ENCODE measurements around the gene PLPPR5.
"Not testable (repeated sequence)": the region's sequence is repeated elsewhere in the genome, so short reads cannot be mapped to it uniquely, and the experiment has no call there.

The PLPPR5 gene

GRCh38 chr1:98919211-98919610 is 85.5 kb downstream of the PLPPR5 start:
- no peak for DNase-seq (ENCODE audit: low spot score)

DNA sequence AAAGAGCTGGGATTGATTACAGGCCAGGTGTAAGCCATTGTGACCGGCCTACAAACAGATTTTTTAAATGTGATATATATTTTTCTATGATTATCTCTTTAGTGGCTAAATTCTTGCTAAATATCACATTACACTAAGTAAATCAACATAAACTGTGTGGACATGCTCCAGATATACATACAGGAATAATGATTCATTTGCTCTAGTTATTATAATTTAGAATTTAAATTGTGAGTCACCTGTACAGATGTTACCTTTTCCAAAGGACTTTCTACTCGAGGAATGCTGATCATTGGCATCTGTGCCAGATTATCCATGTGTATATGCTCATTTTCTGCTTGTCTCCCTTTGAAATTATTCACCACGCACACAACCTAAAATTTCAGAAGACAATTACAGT is 90.1 kb downstream of the PLPPR5 start:
- no peak for DNase-seq (ENCODE audit: low spot score)

- no peak for DNase-seq (ENCODE audit: low spot score)
Observed at GRCh38 chr1:98910827-98911226, 93.8 kb downstream of the PLPPR5 start.

- no peak for DNase-seq (ENCODE audit: low spot score)
Observed at GRCh38 chr1:98908980-98909379, 95.7 kb downstream of the PLPPR5 start.

DNA sequence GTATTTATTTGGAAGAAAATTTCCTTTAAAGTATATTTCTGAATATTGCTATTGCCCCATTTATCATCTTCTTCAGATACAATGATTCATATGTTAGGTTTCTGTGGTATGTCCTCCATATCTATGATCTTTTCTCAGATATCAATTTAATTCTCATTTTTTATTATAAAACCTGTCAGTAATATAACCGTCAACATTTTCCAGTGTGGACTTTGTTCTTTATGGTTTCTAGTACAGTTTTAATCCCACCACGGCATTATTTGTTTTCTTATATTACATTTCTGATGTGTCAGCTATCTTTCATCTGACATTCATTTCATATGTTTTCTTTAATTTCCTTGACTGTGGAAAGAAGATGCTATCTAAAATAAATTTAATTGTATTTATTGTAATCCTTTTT is 97.9 kb downstream of the PLPPR5 start:
- no peak for DNase-seq (ENCODE audit: low spot score)

DNA sequence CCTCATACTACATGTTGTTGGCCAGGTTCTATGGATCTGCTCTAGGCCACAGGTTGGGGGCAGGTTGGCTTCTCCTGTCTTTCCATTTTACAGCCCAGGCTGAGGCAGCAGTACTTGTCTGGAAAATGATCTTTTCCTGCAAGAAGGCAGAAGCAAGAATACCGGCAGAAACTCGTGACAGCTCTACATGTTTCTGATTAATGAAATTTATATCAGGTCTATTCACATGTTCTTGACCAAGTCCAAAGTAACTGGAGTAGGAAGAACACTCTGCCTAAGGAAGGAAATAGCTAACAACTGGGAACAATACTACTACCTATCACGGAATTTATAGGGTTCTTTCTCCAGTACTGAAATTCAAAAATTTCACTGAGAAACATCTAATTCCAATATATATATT is 98.3 kb downstream of the PLPPR5 start:
- DNase-seq (ENCODE audit: low spot score) = no peak

- DNase-seq (ENCODE audit: low spot score) = no peak
Observed at GRCh38 chr1:98904684-98905083, 100.0 kb downstream of the PLPPR5 start.

DNA sequence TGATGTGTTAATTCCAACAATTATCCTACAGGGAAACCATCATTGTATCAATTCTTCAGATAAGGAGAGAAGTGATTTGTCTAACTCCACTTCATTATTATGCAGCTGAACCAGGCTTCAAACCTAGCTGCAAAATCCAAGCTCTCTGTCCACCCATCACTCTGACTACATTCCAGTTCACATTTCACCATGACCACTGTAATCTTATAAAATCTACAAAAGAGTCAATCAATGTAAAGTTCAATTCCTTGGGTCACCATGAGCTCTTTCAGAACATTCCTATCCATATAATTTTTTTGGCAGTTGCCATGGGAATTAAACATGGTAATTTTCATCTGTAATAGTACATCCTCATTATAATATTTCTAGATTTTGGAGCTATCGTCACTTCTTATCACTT is 100.9 kb downstream of the PLPPR5 start:
- no peak for DNase-seq (ENCODE audit: low spot score)

- no peak for DNase-seq (ENCODE audit: low spot score)
Observed at GRCh38 chr1:98903261-98903660, 101.4 kb downstream of the PLPPR5 start.

DNA sequence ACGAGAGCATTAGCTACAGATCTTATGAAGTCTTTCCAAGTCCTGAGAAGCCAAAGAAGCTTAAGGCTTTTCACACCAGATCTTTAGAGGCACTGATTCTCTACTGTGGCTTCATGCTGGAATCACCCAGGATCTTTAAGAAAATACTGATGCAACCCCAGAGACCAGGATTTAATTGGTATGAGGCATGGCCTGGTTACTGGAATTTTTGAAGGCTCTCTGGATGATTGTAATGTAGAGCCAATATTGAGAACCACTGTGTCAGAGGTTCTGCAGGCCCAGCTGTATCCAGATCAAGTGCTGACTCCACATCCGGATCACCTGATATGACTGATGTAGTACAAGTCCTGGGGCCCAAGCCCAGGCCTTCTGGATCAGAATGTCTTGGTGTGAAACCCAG is 105.7 kb downstream of the PLPPR5 start:
- no peak for DNase-seq (ENCODE audit: low spot score)

- DNase-seq (ENCODE audit: low spot score) = no peak
Observed at GRCh38 chr1:98897479-98897878, 107.2 kb downstream of the PLPPR5 start.

GRCh38 chr1:98896711-98897445 is 107.8 kb downstream of the PLPPR5 start:
- no peak for DNase-seq (ENCODE audit: low spot score)

DNA sequence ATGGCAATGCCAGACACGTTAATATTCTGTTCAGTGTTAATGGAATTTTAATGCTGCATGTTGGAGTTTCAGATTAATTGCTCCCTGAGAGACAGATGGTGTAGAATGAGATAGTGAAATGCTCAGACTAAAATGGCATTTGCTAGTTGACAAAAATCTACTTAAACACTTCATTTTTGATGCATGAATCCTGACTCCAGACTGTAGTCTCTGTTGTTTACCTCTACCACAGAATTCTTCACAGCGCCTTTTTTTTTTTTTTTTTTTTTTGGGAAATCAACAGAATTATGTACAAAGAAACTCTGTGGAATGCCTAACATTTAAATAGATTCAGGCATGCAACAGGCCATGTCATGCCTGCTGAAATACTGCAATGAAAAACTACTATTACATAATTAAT is 111.3 kb downstream of the PLPPR5 start:
- no peak for DNase-seq (ENCODE audit: low spot score)

GRCh38 chr1:98888869-98889268 is 115.8 kb downstream of the PLPPR5 start:
- DNase-seq (ENCODE audit: low spot score) = no peak

DNA sequence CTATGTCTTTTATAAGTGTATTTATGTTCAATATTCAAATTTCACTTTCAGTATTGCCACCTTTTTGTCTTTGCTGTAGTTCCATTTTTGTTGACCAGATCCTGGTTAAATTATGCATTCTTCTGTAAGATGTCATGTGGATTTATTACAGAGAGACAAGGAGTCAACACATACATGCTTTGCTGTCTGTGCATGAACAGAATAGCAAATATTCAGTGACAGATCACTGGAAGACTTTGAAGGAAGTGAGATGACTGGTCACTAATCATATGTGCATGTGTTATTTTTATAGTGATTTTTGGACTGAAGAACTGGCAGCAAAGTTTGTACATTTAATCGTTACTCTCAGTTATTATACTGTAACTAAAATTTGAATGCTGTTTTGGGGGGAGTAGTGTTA is 117.2 kb downstream of the PLPPR5 start:
- DNase-seq (ENCODE audit: low spot score) = no peak

DNA sequence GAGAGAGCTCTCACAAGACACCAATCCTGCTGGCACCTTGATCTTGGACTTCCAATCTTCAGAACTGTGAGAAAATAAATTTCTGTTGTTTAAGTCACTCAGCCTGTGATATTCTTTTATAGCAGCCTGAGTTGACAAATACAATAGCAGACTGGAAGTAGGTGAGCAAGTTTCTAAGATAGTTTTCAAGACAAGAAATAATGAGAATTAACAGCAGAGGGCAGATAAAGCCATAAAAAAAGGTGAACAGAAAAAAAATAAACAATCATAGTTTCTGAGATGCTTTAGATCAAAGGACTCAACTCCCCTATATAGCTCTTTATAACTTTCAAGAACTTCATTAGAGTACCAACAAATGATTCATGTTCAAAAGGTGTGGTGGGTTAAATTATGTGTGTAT is 119.8 kb downstream of the PLPPR5 start:
- DNase-seq (ENCODE audit: low spot score) = no peak

DNA sequence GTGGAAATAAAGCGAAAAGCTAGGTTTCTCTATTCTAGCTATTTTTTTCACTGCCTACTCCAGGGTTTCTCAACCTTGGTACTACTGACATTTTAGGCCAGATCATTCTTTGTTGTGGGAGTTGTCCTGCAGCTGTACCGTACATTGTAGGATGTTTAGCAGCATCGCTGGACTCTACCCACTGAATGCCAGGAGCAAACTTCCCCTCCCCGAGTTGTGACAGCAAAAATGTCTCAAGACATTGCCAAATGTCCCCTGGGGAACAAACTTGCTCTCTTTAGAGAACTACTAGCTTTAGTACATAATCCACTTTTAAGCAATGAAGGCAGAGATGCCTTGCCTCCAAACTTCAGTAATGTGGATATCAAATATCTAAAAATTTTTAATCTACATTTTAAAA is 122.8 kb downstream of the PLPPR5 start:
- DNase-seq (ENCODE audit: low spot score) = no peak

- not testable (repeated sequence) for DNase-seq (ENCODE audit: low spot score)
Observed at GRCh38 chr1:98881234-98881633, 123.4 kb downstream of the PLPPR5 start.

DNA sequence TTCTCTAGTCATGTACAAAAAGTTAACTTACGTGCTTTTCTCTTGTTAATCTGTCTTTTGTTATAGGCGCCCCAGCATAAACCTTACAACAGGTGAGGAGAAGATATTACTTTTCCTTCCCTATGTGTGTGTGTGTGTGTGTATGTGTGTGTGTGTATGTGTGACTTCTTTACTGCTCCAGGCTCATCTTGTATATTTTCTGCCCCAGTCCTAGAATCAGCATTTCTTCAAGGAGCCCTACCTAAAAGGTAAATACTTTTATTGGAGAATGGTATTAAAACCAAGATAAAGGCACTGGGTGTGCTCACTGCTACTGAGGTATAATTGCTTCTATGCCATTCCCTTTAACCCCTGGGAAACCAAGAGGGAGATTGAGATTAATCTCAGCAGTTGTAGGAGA is 129.8 kb downstream of the PLPPR5 start:
- DNase-seq (ENCODE audit: low spot score) = no peak

- no peak for DNase-seq (ENCODE audit: low spot score)
Observed at GRCh38 chr1:98870959-98871903, 133.4 kb downstream of the PLPPR5 start.

DNA sequence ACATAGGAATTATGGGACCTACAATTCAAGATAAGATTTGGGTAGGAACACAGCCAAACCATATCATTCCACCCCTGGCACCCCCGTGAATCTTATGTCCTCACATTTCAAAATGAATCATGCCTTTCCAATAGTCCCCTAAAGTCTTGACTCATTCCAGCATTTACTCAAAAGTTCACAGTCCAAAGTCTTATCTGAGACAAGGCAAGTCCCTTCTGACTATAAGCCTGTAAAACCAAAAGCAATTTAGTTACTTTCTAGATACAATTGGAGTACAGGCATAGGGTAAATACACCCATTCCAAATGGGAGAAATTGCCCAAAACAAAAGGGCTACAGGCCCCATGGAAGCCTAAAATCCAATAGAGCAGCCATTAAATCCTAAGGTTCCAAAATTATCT is 138.9 kb downstream of the PLPPR5 start:
- no peak for DNase-seq (ENCODE audit: low spot score)

GRCh38 chr1:98860329-98860728 is 144.3 kb downstream of the PLPPR5 start:
- no peak for DNase-seq (ENCODE audit: low spot score)

DNA sequence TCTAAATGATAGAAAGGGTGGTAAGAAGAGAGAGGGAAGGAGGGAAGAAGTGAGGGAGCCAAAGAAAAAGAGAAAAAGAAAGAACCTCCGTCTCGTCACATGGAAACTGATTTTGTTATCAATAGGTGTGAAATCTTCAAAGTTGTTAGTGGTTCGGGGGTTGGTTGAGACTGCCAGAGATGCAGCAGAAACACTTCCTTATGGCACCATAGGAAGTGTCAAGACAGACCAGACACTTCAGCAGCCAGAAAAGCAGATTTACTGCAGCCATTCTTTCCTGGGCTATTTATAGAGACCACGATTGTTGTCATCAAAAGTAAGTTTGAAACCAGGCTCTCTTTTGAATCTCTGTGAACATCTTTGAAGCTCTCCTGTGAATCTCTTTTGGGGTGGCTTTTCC is 150.5 kb downstream of the PLPPR5 start:
- DNase-seq (ENCODE audit: low spot score) = no peak

All from iPS-NIHi11 (cell line).